HCT116 (cell line): Measurements from ENCODE around the gene SLC47A2. TPM values are rescaled to one million over a fixed set of nuclear protein-coding genes. Genes with fewer than 3 reads are reported as not detected.

Experiments used
- ATAC-seq: fragments of 200-7000 bp; cut with Tn5 transposase; 2 replicates; pipeline ENCODE4 v1.9.1; 2020; ENCODE audit warnings: mild to moderate bottlenecking, moderate library complexity
- BruUV-seq: library from RNA; stranded (reverse); fragments of 400-500 nt; replicated peaks from 2 replicates; lab custom pipeline; 2021; lab: Mats Ljungman, UMichigan
- CTCF ChIA-PET: fragments of 300-600 bp; sonication (Branson Sonifier 250); formaldehyde crosslinking; loops from one replicate; lab custom pipeline; 2021; ENCODE audit warnings: antibody characterized with exemption; lab: Charles Lee
- POLR2A ChIA-PET: fragments of 300-600, 350-600 bp; sonication (Branson Sonifier 250); formaldehyde crosslinking; loops from one replicate; lab custom pipeline; 2021; ENCODE audit warnings: antibody characterized with exemption; lab: Charles Lee
- RAD21 ChIA-PET, 2 experiments: fragments of 300-600 bp; sonication (Branson Sonifier 250); formaldehyde crosslinking; loops; one replicate each; lab custom pipeline; 2023; ENCODE audit warnings: low total read pairs in 2 of 2; ENCODE audit not compliant: uncharacterized antibody in 2 of 2, unreplicated experiment in 2 of 2, low non-redundant PET in 1 of 2; lab: Charles Lee
- DNase-seq: peaks from one replicate; pipeline ENCODE4 v3.0.0-alpha.2; 2010; ENCODE audit warnings: low read depth, low spot score
- H2AFZ ChIP-seq: fragments of 200-600 bp; shearing (Covaris generic), sonication (generic); 2 replicates; pipeline ENCODE4 v1.6.1; 2017; ENCODE audit warnings: low read depth, mixed run types, mixed read lengths, antibody characterized with exemption, low read length; ENCODE audit not compliant: poor library complexity, severe bottlenecking
- H3K27ac ChIP-seq: 2 replicates; pipeline ENCODE4 v1.5.1; 2012; ENCODE audit warnings: low read depth, low read length
- H3K27me3 ChIP-seq: fragments of 200-600 bp; sonication (generic); 2 replicates; pipeline ENCODE4 v1.6.1; 2016; ENCODE audit warnings: mixed run types, low read length, mixed read lengths; ENCODE audit not compliant: insufficient read depth
- H3K36me3 ChIP-seq, 2 experiments: fragments of 200-500 bp in 1 of 2; fragments of 200-600 bp in 1 of 2; sonication (Bioruptor generic) in 1 of 2; sonication (generic) in 1 of 2; 2 replicates each; pipeline versions ENCODE4 v1.5.1 to v1.6.1; 2014 to 2016; ENCODE audit warnings: low read length in 2 of 2, inconsistent platforms in 1 of 2, mixed read lengths in 1 of 2, mixed run types in 1 of 2; ENCODE audit not compliant: insufficient read depth in 2 of 2, control insufficient read depth in 1 of 2
- H3K4me1 ChIP-seq, 2 experiments: fragments of 200-600 bp in 1 of 2; sonication (generic) in 1 of 2; 2 replicates each; pipeline versions ENCODE4 v1.5.1 to v1.6.1; 2012 to 2017; ENCODE audit warnings: low read length in 2 of 2, inconsistent platforms in 1 of 2, mild to moderate bottlenecking in 1 of 2, mixed read lengths in 1 of 2, mixed run types in 1 of 2, moderate library complexity in 1 of 2; ENCODE audit not compliant: insufficient read depth in 2 of 2, control insufficient read depth in 1 of 2
- H3K4me2 ChIP-seq: fragments of 200-600 bp; sonication (generic); 2 replicates; pipeline ENCODE4 v1.6.1; 2017; ENCODE audit warnings: mixed run types, low read length, mixed read lengths
- H3K4me3 ChIP-seq, 2 experiments: fragments of 200-600 bp in 1 of 2; sonication (generic) in 1 of 2; replicated peaks in 1 of 2; 2 replicates each; pipeline ENCODE4 v1.5.1; 2011 to 2016; ENCODE audit warnings: low read length in 2 of 2, control low read depth in 1 of 2, low read depth in 1 of 2, mild to moderate bottlenecking in 1 of 2, mixed read lengths in 1 of 2, mixed run types in 1 of 2
- H3K79me2 ChIP-seq: fragments of 200-600 bp; sonication (generic); 2 replicates; pipeline ENCODE4 v1.6.1; 2017; ENCODE audit warnings: mild to moderate bottlenecking, mixed run types, low read length, moderate library complexity, mixed read lengths; ENCODE audit not compliant: insufficient read depth
- H3K9ac ChIP-seq: fragments of 200-600 bp; sonication (generic); 2 replicates; pipeline ENCODE4 v1.6.1; 2016; ENCODE audit warnings: low read length, mixed read lengths
- H3K9me2 ChIP-seq: fragments of 200-600 bp; sonication (generic), shearing (Covaris generic); 2 replicates; pipeline ENCODE4 v1.6.1; 2017; ENCODE audit warnings: mixed run types, mild to moderate bottlenecking, moderate library complexity; ENCODE audit not compliant: insufficient read depth
- H3K9me3 ChIP-seq, 2 experiments: fragments of 200-500 bp in 1 of 2; fragments of 200-600 bp in 1 of 2; sonication (Bioruptor generic) in 1 of 2; sonication (generic) in 1 of 2; 2 replicates each; pipeline ENCODE4 v1.6.1; 2014 to 2017; ENCODE audit warnings: low read length in 2 of 2, mixed read lengths in 2 of 2, inconsistent platforms in 1 of 2, low read depth in 1 of 2, mild to moderate bottlenecking in 1 of 2, mixed run types in 1 of 2, moderate library complexity in 1 of 2; ENCODE audit not compliant: control insufficient read depth in 1 of 2, insufficient read depth in 1 of 2
- H4K20me1 ChIP-seq: fragments of 200-600 bp; sonication (generic), shearing (Covaris generic); 2 replicates; pipeline ENCODE4 v1.6.1; 2017; ENCODE audit warnings: mixed run types, mild to moderate bottlenecking, moderate library complexity; ENCODE audit not compliant: insufficient read depth
- CBX3 ChIP-seq: IDR thresholded peaks from 2 replicates; pipeline ENCODE4 v1.6.1; 2012; ENCODE audit warnings: low read depth
- EGR1 ChIP-seq: IDR thresholded peaks from 2 replicates; pipeline ENCODE4 v1.6.1; 2012; ENCODE audit warnings: low read depth
- ELF1 ChIP-seq: IDR thresholded peaks from 2 replicates; pipeline ENCODE4 v1.6.1; 2012; ENCODE audit warnings: low read depth, borderline replicate concordance
- EZH2 ChIP-seq: fragments of 200-600 bp; sonication (generic); IDR thresholded peaks from 2 replicates; pipeline ENCODE4 v1.6.1; 2017; ENCODE audit warnings: antibody characterized with exemption, mixed run types
- EZH2phosphoT487 ChIP-seq: fragments of 200-600 bp; IDR thresholded peaks from 2 replicates; pipeline ENCODE4 v1.6.1; 2018; ENCODE audit warnings: antibody characterized with exemption, borderline replicate concordance
- JUND ChIP-seq: IDR thresholded peaks from 2 replicates; pipeline ENCODE4 v1.6.1; 2012
- POLR2A ChIP-seq: IDR thresholded peaks from 2 replicates; pipeline ENCODE4 v1.7.0; 2011; ENCODE audit warnings: borderline replicate concordance; ENCODE audit not compliant: insufficient read depth, insufficient read length; ENCODE audit errors: extremely low read depth
- POLR2AphosphoS5 ChIP-seq: IDR thresholded peaks from 2 replicates; pipeline ENCODE4 v1.6.1; 2011; ENCODE audit warnings: mild to moderate bottlenecking, low read depth, low read length, moderate library complexity
- SIN3A ChIP-seq: IDR thresholded peaks from 2 replicates; pipeline ENCODE4 v1.6.1; 2012; ENCODE audit warnings: low read depth
- YY1 ChIP-seq: IDR thresholded peaks from 2 replicates; pipeline ENCODE4 v1.6.1; 2011; ENCODE audit warnings: low read length, low read depth, moderate library complexity, mild to moderate bottlenecking; ENCODE audit not compliant: insufficient replicate concordance; ENCODE audit errors: extremely low read depth
- ZFX ChIP-seq: fragments of 450-650 bp; IDR thresholded peaks from 2 replicates; pipeline ENCODE4 v1.6.1; 2017
- ZNF274 ChIP-seq: fragments of 200-500 bp; sonication (Bioruptor generic); IDR thresholded peaks from 2 replicates; pipeline ENCODE4 v1.6.1; 2014; ENCODE audit warnings: mild to moderate bottlenecking, low read depth, low read length, inconsistent platforms
- intact Hi-C: fragments of 100-400 bp; cut with micrococcal nuclease; formaldehyde crosslinking; loops from 2 replicates; pipeline ENCODE4 v1.10.0; 2022
- total RNA-seq: library from RNA; stranded (reverse); gene quantifications from one replicate; pipeline ENCODE4 v1.2.1, GENCODE V29; 2021; ENCODE audit not compliant: unreplicated experiment
- TF ChIP-seq, protein P1 (sequence below), 3 experiments: fragments of 200-600 bp in 1 of 3; sonication (generic) in 1 of 3; IDR thresholded peaks in 2 of 3; conservative IDR thresholded peaks in 1 of 3; 2 replicates each; pipeline ENCODE4 v1.5.1; 2012 to 2017; ENCODE audit warnings: low read depth in 2 of 3, low read length in 2 of 3, antibody characterized with exemption in 1 of 3, borderline replicate concordance in 1 of 3, control low read depth in 1 of 3, mild to moderate bottlenecking in 1 of 3, mixed read lengths in 1 of 3, mixed run types in 1 of 3, moderate library complexity in 1 of 3; ENCODE audit not compliant: insufficient read depth in 1 of 3
- TF ChIP-seq, protein P2 (sequence below): IDR thresholded peaks from 2 replicates; pipeline ENCODE4 v1.6.1; 2012
- TF ChIP-seq, protein P3 (sequence below): IDR thresholded peaks from 2 replicates; pipeline ENCODE4 v1.6.1; 2012

The SLC47A2 gene
- total RNA-seq, 1 experiment from 2014 or later = not detected

- DNase-seq (no peak), ATAC-seq (no peak)
- ChIA-PET RAD21 (no interaction called here), CTCF (no interaction called here), POLR2A (no interaction called here)
- Histone ChIP-seq H3K79me2 (no peaks in the 10 kb centered on the region), H3K4me1 (no peaks in the 10 kb centered on the region; a peak in 1 of 4 replicates), H3K36me3 (no peaks in the 10 kb centered on the region), H3K9me2 (no peaks in the 10 kb centered on the region), H3K4me3 (no peak overlapping the region), H3K4me2 (no peak overlapping the region), H4K20me1 (no peaks in the 10 kb centered on the region), H2AFZ (no peak overlapping the region), H3K27ac (no peak overlapping the region), H3K27me3 (no peaks in the 10 kb centered on the region), H3K9ac (no peak overlapping the region), H3K9me3 (no peaks in the 10 kb centered on the region)
- intact Hi-C loops = no loop called here
- BruUV-seq = no TSS peak
- TF ChIP-seq SIN3A (no peak), EZH2 (no peak), EGR1 (no peak), YY1 (no peak), POLR2A (no peak), CBX3 (no peak), POLR2AphosphoS5 (no peak), JUND (no peak), ZFX (no peak), ZNF274 (no peak), ELF1 (no peak), EZH2phosphoT487 (no peak)
- TF ChIP-seq, protein P1, sequence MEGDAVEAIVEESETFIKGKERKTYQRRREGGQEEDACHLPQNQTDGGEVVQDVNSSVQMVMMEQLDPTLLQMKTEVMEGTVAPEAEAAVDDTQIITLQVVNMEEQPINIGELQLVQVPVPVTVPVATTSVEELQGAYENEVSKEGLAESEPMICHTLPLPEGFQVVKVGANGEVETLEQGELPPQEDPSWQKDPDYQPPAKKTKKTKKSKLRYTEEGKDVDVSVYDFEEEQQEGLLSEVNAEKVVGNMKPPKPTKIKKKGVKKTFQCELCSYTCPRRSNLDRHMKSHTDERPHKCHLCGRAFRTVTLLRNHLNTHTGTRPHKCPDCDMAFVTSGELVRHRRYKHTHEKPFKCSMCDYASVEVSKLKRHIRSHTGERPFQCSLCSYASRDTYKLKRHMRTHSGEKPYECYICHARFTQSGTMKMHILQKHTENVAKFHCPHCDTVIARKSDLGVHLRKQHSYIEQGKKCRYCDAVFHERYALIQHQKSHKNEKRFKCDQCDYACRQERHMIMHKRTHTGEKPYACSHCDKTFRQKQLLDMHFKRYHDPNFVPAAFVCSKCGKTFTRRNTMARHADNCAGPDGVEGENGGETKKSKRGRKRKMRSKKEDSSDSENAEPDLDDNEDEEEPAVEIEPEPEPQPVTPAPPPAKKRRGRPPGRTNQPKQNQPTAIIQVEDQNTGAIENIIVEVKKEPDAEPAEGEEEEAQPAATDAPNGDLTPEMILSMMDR (IDR thresholded peaks at IDR 0.05 in 2 of 3, conservative IDR thresholded peaks at IDR 0.05 in 1 of 3; ENCODE audit: borderline replicate concordance in 1 of 3, insufficient read depth in 1 of 3, low read depth in 2 of 3, low read length in 2 of 3) = no peak
- TF ChIP-seq, protein P2, sequence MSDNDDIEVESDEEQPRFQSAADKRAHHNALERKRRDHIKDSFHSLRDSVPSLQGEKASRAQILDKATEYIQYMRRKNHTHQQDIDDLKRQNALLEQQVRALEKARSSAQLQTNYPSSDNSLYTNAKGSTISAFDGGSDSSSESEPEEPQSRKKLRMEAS = no peak
- TF ChIP-seq, protein P3, sequence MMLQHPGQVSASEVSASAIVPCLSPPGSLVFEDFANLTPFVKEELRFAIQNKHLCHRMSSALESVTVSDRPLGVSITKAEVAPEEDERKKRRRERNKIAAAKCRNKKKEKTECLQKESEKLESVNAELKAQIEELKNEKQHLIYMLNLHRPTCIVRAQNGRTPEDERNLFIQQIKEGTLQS = no peak
These were observed 12.4 kb downstream of the SLC47A2 start for GRCh38 chr17:19703828-19704613.
